ENCODE measurements around the gene OSBPL10.

OSBPL10 gene

DNA sequence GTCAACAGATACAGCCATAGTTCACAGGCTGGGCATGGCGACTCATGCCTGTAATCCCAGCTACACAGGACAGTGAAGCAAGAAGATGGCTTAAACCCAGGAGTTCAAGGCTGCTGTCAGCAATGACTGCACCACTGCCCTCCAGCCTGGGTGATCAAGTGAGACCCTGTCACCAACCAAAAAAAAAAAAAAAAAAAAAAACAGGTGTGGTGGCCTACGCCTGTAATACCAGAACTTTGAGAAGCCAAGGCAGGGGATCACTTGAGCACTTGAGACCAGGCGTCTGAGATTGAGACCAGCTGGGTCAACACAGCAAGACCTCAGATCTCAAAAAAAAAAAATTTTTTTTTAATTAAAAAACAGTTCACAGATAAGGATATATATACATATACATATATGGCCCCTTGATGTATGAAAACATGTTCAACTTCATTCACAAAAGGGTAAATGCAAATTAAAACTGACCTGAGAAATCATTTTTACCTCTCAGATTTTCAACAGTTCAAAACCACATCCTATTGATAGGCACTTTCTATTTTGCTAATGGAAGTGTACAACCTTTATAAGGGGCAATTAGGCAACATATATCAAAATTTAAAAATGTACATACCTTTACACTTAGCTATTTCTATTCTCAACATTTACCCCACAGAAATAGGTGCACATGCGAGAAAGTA, 51.1 kb downstream of the OSBPL10 start:
- H3K27ac ChIP-seq (ENCODE audit: low read depth in 2 of 2, low read length in 2 of 2), result no peak overlapping the region

DNA sequence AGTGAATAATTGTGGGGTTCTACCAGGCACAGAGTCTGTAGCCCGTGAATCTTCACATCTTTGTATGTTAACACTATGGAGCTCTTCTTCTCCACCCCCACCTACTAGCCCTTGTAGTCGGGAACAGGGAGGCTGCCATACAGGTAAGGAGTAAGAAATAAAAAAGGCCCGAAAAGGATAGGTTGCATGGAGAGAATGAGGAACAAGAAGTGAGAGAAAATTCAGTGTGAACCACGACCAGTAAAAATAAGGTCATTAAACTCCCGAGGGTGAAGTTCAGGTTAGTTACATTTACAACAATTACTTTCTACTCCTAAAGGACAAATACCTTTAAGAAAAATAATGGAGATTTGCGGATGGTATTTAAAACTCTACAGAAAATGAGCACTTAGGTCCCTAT, 53.3 kb downstream of the OSBPL10 start:
- H3K36me3 ChIP-seq (ENCODE audit: control insufficient read depth in 2 of 2, insufficient read depth in 2 of 2, low read length in 2 of 2), result no peaks in the 10 kb centered on the region
- no peak overlapping the region for H3K27ac ChIP-seq (ENCODE audit: low read depth in 2 of 2, low read length in 2 of 2)
- H3K9me3 ChIP-seq (ENCODE audit: control insufficient read depth in 2 of 2, low read length in 2 of 2), result no peaks in the 10 kb centered on the region
- H3K27me3 ChIP-seq (ENCODE audit: control insufficient read depth in 2 of 2, insufficient read depth in 2 of 2, low read length in 2 of 2), result no peaks in the 10 kb centered on the region
- no peak overlapping the region for H3K9ac ChIP-seq (ENCODE audit: low read depth in 1 of 2, low read length in 2 of 2)
- no peak overlapping the region for H3K4me3 ChIP-seq (ENCODE audit: low read length in 2 of 2)
- H3K4me1 ChIP-seq (ENCODE audit: control insufficient read depth in 2 of 2, insufficient read depth in 2 of 2, low read length in 2 of 2), result peaks cover 6 to 8% of the 10 kb centered on the region in 2 donors

More for the DNA sequence above, 51.1 kb downstream of the OSBPL10 start:
- Histone ChIP-seq H3K27me3 (ENCODE audit: control insufficient read depth in 2 of 2, insufficient read depth in 2 of 2, low read length in 2 of 2) (no peaks in the 10 kb centered on the region), H3K9me3 (ENCODE audit: control insufficient read depth in 2 of 2, low read length in 2 of 2) (no peaks in the 10 kb centered on the region), H3K36me3 (ENCODE audit: control insufficient read depth in 2 of 2, insufficient read depth in 2 of 2, low read length in 2 of 2) (no peaks in the 10 kb centered on the region), H3K4me3 (ENCODE audit: low read length in 2 of 2) (no peak overlapping the region), H3K4me1 (ENCODE audit: control insufficient read depth in 2 of 2, insufficient read depth in 2 of 2, low read length in 2 of 2) (no peaks in the 10 kb centered on the region), H3K9ac (ENCODE audit: low read depth in 1 of 2, low read length in 2 of 2) (no peak overlapping the region)

DNA sequence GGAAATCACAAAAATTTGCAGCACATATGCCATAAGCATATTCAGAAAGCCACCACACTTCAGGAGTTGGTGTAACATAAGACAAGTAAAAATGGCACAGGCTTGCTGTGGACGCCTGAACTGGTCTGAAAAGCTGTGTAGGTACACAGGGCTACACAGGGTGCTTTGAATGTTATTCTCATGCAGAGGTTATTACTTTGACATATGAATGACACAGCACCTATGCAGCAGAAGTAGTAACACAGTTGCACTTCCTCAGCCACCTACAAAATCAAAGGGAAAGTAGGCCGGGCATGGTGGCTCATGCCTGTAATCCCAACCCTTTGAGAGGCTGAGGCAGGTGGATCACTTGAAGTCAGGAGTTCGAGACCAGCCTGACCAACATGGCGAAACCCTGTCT, 54.5 kb downstream of the OSBPL10 start:
- no peak overlapping the region for H3K27ac ChIP-seq (ENCODE audit: low read depth in 2 of 2, low read length in 2 of 2)
- no peaks in the 10 kb centered on the region for H3K9me3 ChIP-seq (ENCODE audit: control insufficient read depth in 2 of 2, low read length in 2 of 2)
- no peaks in the 10 kb centered on the region for H3K27me3 ChIP-seq (ENCODE audit: control insufficient read depth in 2 of 2, insufficient read depth in 2 of 2, low read length in 2 of 2)
- no peak overlapping the region for H3K4me3 ChIP-seq (ENCODE audit: low read length in 2 of 2)
- no peak overlapping the region for H3K9ac ChIP-seq (ENCODE audit: low read depth in 1 of 2, low read length in 2 of 2)
- H3K4me1 ChIP-seq (ENCODE audit: control insufficient read depth in 2 of 2, insufficient read depth in 2 of 2, low read length in 2 of 2), result peaks cover 6 to 9% of the 10 kb centered on the region in 2 donors
- no peaks in the 10 kb centered on the region for H3K36me3 ChIP-seq (ENCODE audit: control insufficient read depth in 2 of 2, insufficient read depth in 2 of 2, low read length in 2 of 2)

DNA sequence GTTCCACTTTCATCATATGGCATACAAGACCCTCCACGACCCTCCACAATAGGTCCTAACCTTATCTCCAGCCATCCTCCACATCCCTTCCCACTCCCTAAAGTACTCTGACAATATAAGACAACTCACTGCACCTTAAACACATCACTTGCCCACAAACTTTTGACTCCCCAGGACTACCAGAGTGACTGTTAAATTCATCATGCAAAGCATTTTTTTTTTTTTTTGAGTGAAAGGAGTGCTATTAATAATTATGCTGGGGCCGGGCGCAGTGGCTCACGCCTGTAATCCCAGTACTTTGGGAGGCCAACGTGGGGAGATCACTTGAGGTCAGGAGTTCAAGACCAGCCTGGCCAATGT, 55.8 kb downstream of the OSBPL10 start:
- Histone ChIP-seq H3K4me1 (ENCODE audit: control insufficient read depth in 2 of 2, insufficient read depth in 2 of 2, low read length in 2 of 2) (peaks cover 6 to 9% of the 10 kb centered on the region in 2 donors), H3K27me3 (ENCODE audit: control insufficient read depth in 2 of 2, insufficient read depth in 2 of 2, low read length in 2 of 2) (no peaks in the 10 kb centered on the region), H3K9ac (ENCODE audit: low read depth in 1 of 2, low read length in 2 of 2) (no peak overlapping the region), H3K9me3 (ENCODE audit: control insufficient read depth in 2 of 2, low read length in 2 of 2) (peaks cover 0 to 5% of the 10 kb centered on the region in 2 donors), H3K4me3 (ENCODE audit: low read length in 2 of 2) (no peak overlapping the region), H3K36me3 (ENCODE audit: control insufficient read depth in 2 of 2, insufficient read depth in 2 of 2, low read length in 2 of 2) (no peaks in the 10 kb centered on the region), H3K27ac (ENCODE audit: low read depth in 2 of 2, low read length in 2 of 2) (no peak overlapping the region)

DNA sequence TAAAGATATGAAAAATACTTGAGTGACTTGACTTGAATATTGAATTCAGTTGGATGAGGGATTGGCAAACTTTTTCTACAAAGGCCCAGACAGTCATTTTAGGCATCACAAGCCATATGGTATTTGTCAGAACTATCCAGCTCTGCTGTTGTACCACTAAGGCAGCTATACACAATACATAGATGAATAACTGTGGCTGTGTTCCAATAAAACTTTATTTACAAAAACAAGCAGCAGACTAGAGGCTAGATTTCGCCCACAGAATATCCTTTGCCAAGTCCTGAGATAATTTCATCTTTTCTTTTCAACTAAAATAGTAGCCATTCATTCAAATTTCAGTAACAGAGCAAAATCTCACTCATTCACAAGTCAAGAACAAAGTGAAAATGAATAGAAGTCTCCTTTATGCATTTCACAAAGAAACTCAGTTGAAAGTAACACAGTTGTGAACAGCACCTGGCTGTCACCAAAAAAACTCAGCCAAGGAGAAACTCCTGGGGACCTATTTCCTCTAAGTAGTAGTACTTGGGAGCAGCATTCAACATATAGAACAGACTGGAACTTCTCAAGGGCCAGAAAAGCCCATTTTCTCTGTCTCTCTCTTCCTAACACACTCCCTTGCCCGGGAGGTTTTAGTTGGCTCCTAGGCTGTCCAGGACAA, 56.3 kb downstream of the OSBPL10 start:
- Histone ChIP-seq H3K27me3 (ENCODE audit: control insufficient read depth in 2 of 2, insufficient read depth in 2 of 2, low read length in 2 of 2) (no peaks in the 10 kb centered on the region), H3K36me3 (ENCODE audit: control insufficient read depth in 2 of 2, insufficient read depth in 2 of 2, low read length in 2 of 2) (no peaks in the 10 kb centered on the region), H3K27ac (ENCODE audit: low read depth in 2 of 2, low read length in 2 of 2) (no peak overlapping the region), H3K4me3 (ENCODE audit: low read length in 2 of 2) (no peak overlapping the region), H3K9ac (ENCODE audit: low read depth in 1 of 2, low read length in 2 of 2) (no peak overlapping the region), H3K9me3 (ENCODE audit: control insufficient read depth in 2 of 2, low read length in 2 of 2) (peaks cover 0 to 5% of the 10 kb centered on the region in 2 donors), H3K4me1 (ENCODE audit: control insufficient read depth in 2 of 2, insufficient read depth in 2 of 2, low read length in 2 of 2) (peaks cover 6 to 9% of the 10 kb centered on the region in 2 donors)

DNA sequence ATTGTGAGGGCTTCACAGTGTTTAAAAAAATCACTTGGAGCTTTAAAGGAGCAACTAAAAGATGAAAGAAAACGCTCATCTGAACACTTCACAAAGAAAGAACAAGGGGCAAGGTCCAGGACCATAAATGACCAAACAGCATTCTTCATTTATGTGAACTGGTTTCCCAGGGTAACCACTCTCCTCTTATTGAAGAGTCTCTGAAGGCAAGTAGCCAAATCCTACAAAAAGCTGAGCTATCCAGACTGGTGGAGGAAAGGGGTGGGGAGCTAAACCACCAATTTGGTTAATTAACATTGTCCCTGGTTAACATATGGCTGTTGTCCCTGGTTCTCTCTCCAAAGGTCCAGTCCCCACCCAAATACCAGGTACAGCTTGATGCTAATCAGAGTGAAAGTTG, 58.1 kb downstream of the OSBPL10 start:
- Histone ChIP-seq H3K9ac (ENCODE audit: low read depth in 1 of 2, low read length in 2 of 2) (no peak overlapping the region), H3K27ac (ENCODE audit: low read depth in 2 of 2, low read length in 2 of 2) (no peak overlapping the region), H3K36me3 (ENCODE audit: control insufficient read depth in 2 of 2, insufficient read depth in 2 of 2, low read length in 2 of 2) (no peaks in the 10 kb centered on the region), H3K9me3 (ENCODE audit: control insufficient read depth in 2 of 2, low read length in 2 of 2) (peaks cover 0 to 5% of the 10 kb centered on the region in 2 donors), H3K27me3 (ENCODE audit: control insufficient read depth in 2 of 2, insufficient read depth in 2 of 2, low read length in 2 of 2) (no peaks in the 10 kb centered on the region), H3K4me3 (ENCODE audit: low read length in 2 of 2) (peak overlapping the region in 1 of 2 donors; percentile 6), H3K4me1 (ENCODE audit: control insufficient read depth in 2 of 2, insufficient read depth in 2 of 2, low read length in 2 of 2) (peaks cover 6 to 9% of the 10 kb centered on the region in 2 donors)

DNA sequence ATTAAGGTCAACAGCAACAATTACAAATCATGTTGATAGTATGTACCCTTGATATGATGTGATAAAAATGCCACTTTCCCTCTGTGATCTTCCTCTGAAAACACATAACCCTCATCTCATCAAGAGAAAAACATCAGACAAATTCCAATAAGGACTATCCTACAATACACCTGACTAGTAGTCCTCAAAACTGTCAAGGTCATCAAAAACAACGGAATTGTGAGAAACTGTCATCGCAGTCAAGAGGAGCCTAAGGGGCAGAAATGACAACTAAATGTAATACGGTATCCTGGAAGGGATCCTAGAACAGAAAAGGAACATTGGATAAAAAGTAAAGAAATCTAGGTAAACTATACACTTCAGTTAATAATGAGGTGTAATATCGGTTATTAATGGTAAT, 59.2 kb downstream of the OSBPL10 start:
- H3K4me3 ChIP-seq (ENCODE audit: low read length in 2 of 2), result no peak overlapping the region
- H3K9ac ChIP-seq (ENCODE audit: low read depth in 1 of 2, low read length in 2 of 2), result no peak overlapping the region
- peaks cover 0 to 5% of the 10 kb centered on the region in 2 donors for H3K9me3 ChIP-seq (ENCODE audit: control insufficient read depth in 2 of 2, low read length in 2 of 2)
- H3K27ac ChIP-seq (ENCODE audit: low read depth in 2 of 2, low read length in 2 of 2), result no peak overlapping the region
- peaks cover 6 to 9% of the 10 kb centered on the region in 2 donors for H3K4me1 ChIP-seq (ENCODE audit: control insufficient read depth in 2 of 2, insufficient read depth in 2 of 2, low read length in 2 of 2)
- no peaks in the 10 kb centered on the region for H3K27me3 ChIP-seq (ENCODE audit: control insufficient read depth in 2 of 2, insufficient read depth in 2 of 2, low read length in 2 of 2)
- no peaks in the 10 kb centered on the region for H3K36me3 ChIP-seq (ENCODE audit: control insufficient read depth in 2 of 2, insufficient read depth in 2 of 2, low read length in 2 of 2)

DNA sequence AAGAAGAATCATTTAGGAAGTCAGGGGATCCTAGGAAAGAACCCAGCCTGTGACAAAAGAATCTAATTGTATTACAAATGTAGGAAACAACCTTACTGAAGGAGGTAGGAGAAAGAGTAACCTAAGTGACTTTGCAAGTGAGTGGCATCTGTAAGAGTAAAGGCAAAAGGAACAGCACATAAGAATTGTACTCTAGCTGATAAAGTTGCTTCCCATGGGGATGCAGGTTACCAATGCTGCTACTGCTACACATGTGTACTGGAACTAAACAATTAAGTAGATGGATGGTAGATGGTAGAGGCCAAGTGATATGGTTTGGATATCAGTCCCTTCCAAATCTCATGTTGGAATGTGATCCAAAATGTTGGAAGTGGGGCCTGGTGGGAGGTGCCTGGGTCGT, 60.8 kb downstream of the OSBPL10 start:
- no peak overlapping the region for H3K9ac ChIP-seq (ENCODE audit: low read depth in 1 of 2, low read length in 2 of 2)
- H3K36me3 ChIP-seq (ENCODE audit: control insufficient read depth in 2 of 2, insufficient read depth in 2 of 2, low read length in 2 of 2), result no peaks in the 10 kb centered on the region
- no peaks in the 10 kb centered on the region for H3K27me3 ChIP-seq (ENCODE audit: control insufficient read depth in 2 of 2, insufficient read depth in 2 of 2, low read length in 2 of 2)
- H3K9me3 ChIP-seq (ENCODE audit: control insufficient read depth in 2 of 2, low read length in 2 of 2), result peaks cover 0 to 5% of the 10 kb centered on the region in 2 donors
- H3K27ac ChIP-seq (ENCODE audit: low read depth in 2 of 2, low read length in 2 of 2), result no peak overlapping the region
- H3K4me3 ChIP-seq (ENCODE audit: low read length in 2 of 2), result no peak overlapping the region
- H3K4me1 ChIP-seq (ENCODE audit: control insufficient read depth in 2 of 2, insufficient read depth in 2 of 2, low read length in 2 of 2), result peaks cover 6 to 9% of the 10 kb centered on the region in 2 donors

DNA sequence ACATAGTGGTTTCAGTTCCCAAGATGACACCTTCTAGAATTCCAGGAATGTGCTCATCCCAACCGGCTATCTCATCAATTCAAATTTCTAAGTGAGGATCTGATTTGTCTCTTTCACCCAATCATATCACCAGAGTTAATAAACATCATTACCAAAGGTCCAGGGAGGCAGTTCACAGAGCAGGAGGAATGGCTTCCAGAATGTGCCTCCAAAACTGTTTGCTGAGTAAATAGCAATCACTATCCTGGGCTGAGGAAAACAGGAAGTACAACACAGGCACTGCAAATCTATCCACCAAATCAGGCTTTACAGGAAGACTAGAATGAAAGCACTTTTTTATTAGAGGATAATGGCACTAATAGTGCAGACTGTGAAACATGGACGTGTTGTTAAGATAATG, 61.5 kb downstream of the OSBPL10 start:
- peaks cover 0 to 5% of the 10 kb centered on the region in 2 donors for H3K9me3 ChIP-seq (ENCODE audit: control insufficient read depth in 2 of 2, low read length in 2 of 2)
- no peak overlapping the region for H3K9ac ChIP-seq (ENCODE audit: low read depth in 1 of 2, low read length in 2 of 2)
- H3K36me3 ChIP-seq (ENCODE audit: control insufficient read depth in 2 of 2, insufficient read depth in 2 of 2, low read length in 2 of 2), result no peaks in the 10 kb centered on the region
- H3K4me3 ChIP-seq (ENCODE audit: low read length in 2 of 2), result no peak overlapping the region
- H3K27ac ChIP-seq (ENCODE audit: low read depth in 2 of 2, low read length in 2 of 2), result no peak overlapping the region
- H3K27me3 ChIP-seq (ENCODE audit: control insufficient read depth in 2 of 2, insufficient read depth in 2 of 2, low read length in 2 of 2), result no peaks in the 10 kb centered on the region
- H3K4me1 ChIP-seq (ENCODE audit: control insufficient read depth in 2 of 2, insufficient read depth in 2 of 2, low read length in 2 of 2), result peaks cover 6 to 9% of the 10 kb centered on the region in 2 donors

DNA sequence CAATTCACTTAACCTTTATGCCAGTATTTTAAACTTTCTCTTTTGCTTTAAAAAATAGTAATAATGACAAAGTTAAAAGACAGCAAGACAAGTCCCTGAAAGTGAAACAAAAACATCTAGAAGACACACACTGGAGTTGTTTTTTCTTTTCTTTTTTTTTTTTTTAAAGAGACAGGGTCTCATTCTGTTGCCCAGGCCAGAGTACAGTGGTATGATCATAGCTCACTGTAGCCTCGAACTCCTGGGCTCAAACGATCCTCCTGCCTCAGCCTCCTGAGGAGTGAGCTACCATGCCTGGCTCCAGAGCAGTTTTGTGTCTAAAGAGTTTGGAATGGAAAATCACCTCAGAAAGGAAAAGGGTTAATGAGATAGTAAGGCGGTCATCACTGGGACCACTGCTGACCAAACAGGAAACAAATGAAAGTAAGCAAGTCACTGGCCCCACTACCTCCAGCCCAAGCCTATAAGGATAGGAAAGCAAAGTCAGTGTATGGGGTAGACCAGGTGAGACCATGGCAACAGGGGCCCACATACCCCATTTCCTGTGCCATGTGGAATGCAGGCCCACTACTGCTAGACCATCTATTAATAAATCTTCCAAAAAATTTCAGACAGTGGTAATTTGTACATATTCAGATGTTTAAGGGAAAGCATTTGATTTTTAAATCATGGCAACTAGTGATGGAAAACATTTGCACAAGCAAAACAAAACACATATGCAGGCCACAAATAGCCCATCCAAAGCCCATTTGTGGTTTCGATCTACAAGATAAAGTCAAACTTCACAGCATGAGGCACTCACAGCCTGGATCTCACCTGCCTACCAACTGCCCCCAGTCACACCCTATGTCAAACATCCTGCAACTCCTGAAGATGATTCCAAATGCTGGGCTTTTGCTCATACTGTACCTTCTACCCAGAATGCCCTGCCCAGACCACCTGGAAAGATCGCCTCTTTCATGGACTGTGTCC, 62.6 kb downstream of the OSBPL10 start:
- Histone ChIP-seq H3K27me3 (ENCODE audit: control insufficient read depth in 2 of 2, insufficient read depth in 2 of 2, low read length in 2 of 2) (no peaks in the 10 kb centered on the region), H3K36me3 (ENCODE audit: control insufficient read depth in 2 of 2, insufficient read depth in 2 of 2, low read length in 2 of 2) (no peaks in the 10 kb centered on the region), H3K4me3 (ENCODE audit: low read length in 2 of 2) (no peak overlapping the region), H3K27ac (ENCODE audit: low read depth in 2 of 2, low read length in 2 of 2) (no peak overlapping the region), H3K4me1 (ENCODE audit: control insufficient read depth in 2 of 2, insufficient read depth in 2 of 2, low read length in 2 of 2) (peaks cover 4 to 7% of the 10 kb centered on the region in 2 donors), H3K9me3 (ENCODE audit: control insufficient read depth in 2 of 2, low read length in 2 of 2) (peaks cover 0 to 5% of the 10 kb centered on the region in 2 donors), H3K9ac (ENCODE audit: low read depth in 1 of 2, low read length in 2 of 2) (no peak overlapping the region)

Measured in mucosa of rectum (tissue), 2 donors.